Superior temporal gyrus (tissue), 1 donor: Measurements from ENCODE around the gene RUVBL2.
A peak's percentile ranks its signal among the peaks of the same experiment; 100 is the strongest.

Source experiments
- DNase-seq: peaks from one replicate; pipeline ENCODE4 v3.0.0-alpha.2; 2016; ENCODE audit errors: extremely low spot score

Gene RUVBL2

GRCh38 chr19:48993175-48994034, at the start of gene RUVBL2, which contains the start of gene GYS1:
TSS of gene RUVBL2 (plus strand) at chr19:48993887. CDS start at chr19:48993912, 25 bp downstream.
TSS of gene GYS1 (minus strand) at chr19:48993309. CDS start at chr19:48993112, 197 bp downstream.
- peak; percentile 100 for DNase-seq

GRCh38 chr19:48945415-48945814, 48.3 kb upstream of the RUVBL2 start:
- no peak for DNase-seq

GRCh38 chr19:48945817-48946216, 47.9 kb upstream of the RUVBL2 start:
- no peak for DNase-seq

- no peak for DNase-seq
Observed at GRCh38 chr19:48946463-48947257, 47.0 kb upstream of the RUVBL2 start.

GRCh38 chr19:48947258-48947542, 46.5 kb upstream of the RUVBL2 start:
- no peak for DNase-seq

GRCh38 chr19:48950159-48950558, 43.5 kb upstream of the RUVBL2 start:
- no peak for DNase-seq

- no peak for DNase-seq
Observed at GRCh38 chr19:48950830-48951519, 42.7 kb upstream of the RUVBL2 start.

- DNase-seq = no peak
Observed at GRCh38 chr19:48953141-48953540, 40.5 kb upstream of the RUVBL2 start.

GRCh38 chr19:48953990-48954594, 39.6 kb upstream of the RUVBL2 start:
- no peak for DNase-seq

GRCh38 chr19:48954595-48955307, 38.9 kb upstream of the RUVBL2 start, which contains the start of gene BAX:
TSS of gene BAX (plus strand) at chr19:48954875. CDS start at chr19:48954929, 54 bp downstream.
- peak; percentile 94 for DNase-seq

GRCh38 chr19:48955308-48955958, 38.3 kb upstream of the RUVBL2 start:
- no peak for DNase-seq

- no peak for DNase-seq
Observed at GRCh38 chr19:48958006-48958405, 35.7 kb upstream of the RUVBL2 start.

- DNase-seq = no peak
Observed at GRCh38 chr19:48959341-48960239, 34.1 kb upstream of the RUVBL2 start.

- DNase-seq = no peak
Observed at GRCh38 chr19:48961051-48961649, 32.5 kb upstream of the RUVBL2 start.

GRCh38 chr19:48961673-48962028, 32.0 kb upstream of the RUVBL2 start:
- no peak for DNase-seq

GRCh38 chr19:48962029-48962848, 31.4 kb upstream of the RUVBL2 start:
- DNase-seq = no peak

- DNase-seq = no peak
Observed at GRCh38 chr19:48962849-48963165, 30.9 kb upstream of the RUVBL2 start.

- peak; percentile 70 for DNase-seq
Observed at GRCh38 chr19:48963371-48964204, 30.1 kb upstream of the RUVBL2 start.
